NT2/D1 (cell line): ENCODE measurements around the gene ELMO3.

ENCODE experiments used
- SUZ12 ChIP-seq: IDR thresholded peaks from 2 replicates; pipeline ENCODE4 v1.6.1; 2011; ENCODE audit not compliant: insufficient read length, insufficient read depth; ENCODE audit errors: extremely low read depth
- ZNF274 ChIP-seq: IDR thresholded peaks from 2 replicates; pipeline ENCODE4 v1.6.1; 2011; ENCODE audit warnings: mild to moderate bottlenecking, low read depth, low read length

DNA sequence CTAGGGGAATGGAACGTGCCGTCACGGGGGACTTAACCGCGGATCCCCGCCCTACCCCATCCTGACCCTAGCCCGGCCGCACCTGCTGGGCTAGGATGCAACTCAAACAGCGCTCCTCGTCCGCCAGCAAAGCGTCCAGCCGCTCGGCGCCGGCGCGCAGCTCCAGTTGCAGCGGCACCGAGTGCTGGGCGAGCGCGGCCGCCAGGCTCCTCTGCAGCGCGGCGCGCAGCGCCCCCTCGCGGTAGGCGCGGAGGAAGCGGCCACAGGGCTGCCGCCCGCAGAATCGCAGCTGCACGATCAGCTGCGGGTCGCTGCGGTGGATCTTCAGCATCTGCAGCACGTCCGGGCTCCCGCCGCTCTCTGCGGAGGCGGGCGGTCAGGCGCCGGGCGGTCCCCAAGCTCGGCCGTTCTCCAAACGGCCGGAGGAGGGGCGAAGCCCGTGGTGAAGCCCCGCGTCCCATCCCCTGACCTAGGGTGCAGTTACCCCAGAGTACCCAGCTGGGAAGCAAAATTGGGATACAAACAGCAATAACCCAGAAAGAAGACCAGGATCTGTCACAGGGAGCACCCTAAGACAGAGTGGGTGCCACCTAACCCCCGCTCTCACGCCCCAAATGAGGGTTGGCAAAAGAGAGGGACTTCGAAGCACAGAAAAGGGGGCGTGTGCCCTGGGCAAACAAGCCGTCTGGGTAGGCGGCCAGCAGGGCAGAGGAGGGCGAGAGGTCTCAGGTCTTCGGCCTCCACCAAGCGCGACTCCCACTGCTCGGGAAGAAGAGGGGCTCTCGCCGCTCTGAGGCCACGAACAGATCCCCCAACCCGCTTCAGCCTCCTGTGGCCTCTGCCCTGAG lies 43.4 kb upstream of the ELMO3 start:
- TF ChIP-seq ZNF274 = no peak
- peak; percentile 55 for TF ChIP-seq SUZ12
